ENCODE results near the gene PAFAH1B1. TPM values are rescaled to one million over a fixed set of nuclear protein-coding genes. Genes with fewer than 3 reads are reported as not detected.
A peak's percentile ranks its signal among the peaks of the same experiment; 100 is the strongest.

PAFAH1B1 gene
- polyA plus RNA-seq, 2 donors = 36.6 to 40.7 TPM

DNA sequence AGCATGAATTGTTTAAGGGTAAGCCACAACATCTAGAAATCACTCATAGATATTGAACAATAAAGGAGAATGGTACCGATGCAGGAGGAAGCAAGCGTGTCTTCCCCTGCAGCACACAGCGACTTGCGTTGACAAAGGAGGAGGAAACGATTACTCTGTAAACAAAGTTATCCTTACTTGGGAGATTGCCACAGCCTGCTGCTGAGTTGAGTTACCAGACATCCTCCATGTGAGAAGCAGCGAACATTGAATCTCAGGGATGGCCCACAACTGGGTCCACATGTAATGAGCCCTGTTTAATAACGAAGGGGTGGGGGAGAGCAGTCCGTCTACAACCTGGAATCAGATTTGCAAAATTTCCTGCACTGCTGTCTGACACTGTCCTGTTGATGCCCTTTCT, 90.5 kb downstream of the PAFAH1B1 start:
- H3K36me3 ChIP-seq (ENCODE audit: control insufficient read depth in 2 of 2, insufficient read depth in 2 of 2, low read length in 1 of 2) = peaks cover 11 to 14% of the 10 kb centered on the region in 2 donors
- H3K4me1 ChIP-seq (ENCODE audit: control insufficient read depth in 2 of 2, insufficient read depth in 2 of 2, low read length in 1 of 2) = peaks cover 0 to 8% of the 10 kb centered on the region in 2 donors
- no peaks in the 10 kb centered on the region for H3K9me3 ChIP-seq (ENCODE audit: control insufficient read depth in 2 of 2, insufficient read depth in 1 of 2, low read depth in 1 of 2, low read length in 1 of 2)
- no peaks in the 10 kb centered on the region for H3K27me3 ChIP-seq (ENCODE audit: control insufficient read depth in 1 of 2, insufficient read depth in 2 of 2, low read length in 2 of 2)
- WGBS, 2 donors = 40 to 44% methylated on average over 8 of the region's 8 CpGs
- H3K4me3 ChIP-seq (ENCODE audit: low read depth in 1 of 2, low read length in 2 of 2) = no peak overlapping the region
- H3K27ac ChIP-seq (ENCODE audit: low read depth in 2 of 2, low read length in 1 of 2) = peak overlapping the region in 1 of 2 donors; percentile 29

DNA sequence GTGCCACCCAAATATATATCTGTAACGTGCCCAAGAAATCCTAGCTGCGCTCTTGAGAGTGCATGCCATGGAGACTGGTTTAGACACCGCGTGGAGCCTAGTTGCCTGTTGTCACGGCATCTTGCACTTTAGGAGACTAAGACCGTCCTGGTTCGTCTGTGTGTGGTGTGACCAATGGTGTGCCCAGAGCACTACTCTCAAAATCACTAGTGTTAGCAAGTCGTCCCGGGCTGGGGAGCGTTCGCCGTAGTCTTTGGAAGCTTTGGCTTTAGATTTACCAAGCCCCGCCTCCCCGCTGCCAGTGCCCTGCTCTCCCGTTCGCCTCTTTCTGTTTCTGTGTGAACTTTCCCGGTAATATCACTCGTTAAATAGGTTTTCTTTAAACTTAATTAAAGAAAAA, 91.1 kb downstream of the PAFAH1B1 start:
- WGBS, 2 donors = 92 to 93% methylated on average over 18 of the region's 18 CpGs
- peaks cover 11 to 16% of the 10 kb centered on the region in 2 donors for H3K36me3 ChIP-seq (ENCODE audit: control insufficient read depth in 2 of 2, insufficient read depth in 2 of 2, low read length in 1 of 2)
- no peak overlapping the region for H3K4me3 ChIP-seq (ENCODE audit: low read depth in 1 of 2, low read length in 2 of 2)
- no peaks in the 10 kb centered on the region for H3K9me3 ChIP-seq (ENCODE audit: control insufficient read depth in 2 of 2, insufficient read depth in 1 of 2, low read depth in 1 of 2, low read length in 1 of 2)
- no peaks in the 10 kb centered on the region for H3K27me3 ChIP-seq (ENCODE audit: control insufficient read depth in 1 of 2, insufficient read depth in 2 of 2, low read length in 2 of 2)
- peaks cover 0 to 8% of the 10 kb centered on the region in 2 donors for H3K4me1 ChIP-seq (ENCODE audit: control insufficient read depth in 2 of 2, insufficient read depth in 2 of 2, low read length in 1 of 2)
- H3K27ac ChIP-seq (ENCODE audit: low read depth in 2 of 2, low read length in 1 of 2) = no peak overlapping the region

DNA sequence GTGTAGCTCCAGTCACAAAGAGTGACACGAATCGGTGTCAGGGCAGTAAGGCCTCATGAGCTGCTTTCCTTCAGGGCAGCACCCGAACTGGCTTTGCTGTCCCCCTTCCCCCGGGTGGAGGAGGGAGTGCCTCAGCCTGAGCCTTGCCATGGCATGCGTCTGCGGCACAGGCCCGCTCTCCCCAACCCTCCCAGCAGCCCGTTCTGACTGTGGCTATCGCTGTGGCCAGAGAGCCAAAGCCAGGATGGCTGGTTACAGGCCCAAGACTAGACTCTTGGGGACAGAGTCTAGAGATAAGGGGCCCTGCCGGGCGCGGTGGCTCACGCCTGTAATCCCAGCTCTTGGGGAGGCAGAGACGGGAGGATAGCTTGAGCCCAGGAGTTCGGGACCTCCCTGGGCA, 92.2 kb downstream of the PAFAH1B1 start:
- H3K36me3 ChIP-seq (ENCODE audit: control insufficient read depth in 2 of 2, insufficient read depth in 2 of 2, low read length in 1 of 2) = peaks cover 10 to 12% of the 10 kb centered on the region in 2 donors
- 74 to 78% methylated on average over 15 of the region's 15 CpGs for WGBS, 2 donors
- H3K9me3 ChIP-seq (ENCODE audit: control insufficient read depth in 2 of 2, insufficient read depth in 1 of 2, low read depth in 1 of 2, low read length in 1 of 2) = no peaks in the 10 kb centered on the region
- no peak overlapping the region for H3K4me3 ChIP-seq (ENCODE audit: low read depth in 1 of 2, low read length in 2 of 2)
- H3K27ac ChIP-seq (ENCODE audit: low read depth in 2 of 2, low read length in 1 of 2) = no peak overlapping the region
- H3K27me3 ChIP-seq (ENCODE audit: control insufficient read depth in 1 of 2, insufficient read depth in 2 of 2, low read length in 2 of 2) = no peaks in the 10 kb centered on the region
- peaks cover 0 to 8% of the 10 kb centered on the region in 2 donors for H3K4me1 ChIP-seq (ENCODE audit: control insufficient read depth in 2 of 2, insufficient read depth in 2 of 2, low read length in 1 of 2)

DNA sequence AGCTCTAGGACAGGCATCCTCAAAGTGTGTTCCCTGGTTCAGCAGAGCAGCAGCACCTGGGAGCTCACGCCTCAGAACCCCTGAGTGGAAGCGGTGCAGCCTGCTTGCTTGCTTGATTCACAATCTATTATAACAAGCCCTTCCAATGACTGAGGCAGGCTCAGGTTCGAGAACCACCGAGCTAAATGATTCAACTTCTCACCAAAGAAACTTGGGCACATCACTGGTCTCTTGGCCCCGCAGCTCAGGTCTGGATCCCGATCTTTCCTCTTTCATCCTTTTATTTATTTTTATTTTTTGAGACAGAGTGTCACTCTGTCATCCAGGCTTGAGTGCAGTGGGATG, 93.6 kb downstream of the PAFAH1B1 start:
- Histone ChIP-seq H3K27me3 (ENCODE audit: control insufficient read depth in 1 of 2, insufficient read depth in 2 of 2, low read length in 2 of 2) (no peaks in the 10 kb centered on the region), H3K4me3 (ENCODE audit: low read depth in 1 of 2, low read length in 2 of 2) (no peak overlapping the region), H3K27ac (ENCODE audit: low read depth in 2 of 2, low read length in 1 of 2) (peak overlapping the region; percentile 17 to 61), H3K4me1 (ENCODE audit: control insufficient read depth in 2 of 2, insufficient read depth in 2 of 2, low read length in 1 of 2) (peaks cover 0 to 8% of the 10 kb centered on the region in 2 donors), H3K36me3 (ENCODE audit: control insufficient read depth in 2 of 2, insufficient read depth in 2 of 2, low read length in 1 of 2) (peaks cover 4 to 14% of the 10 kb centered on the region in 2 donors), H3K9me3 (ENCODE audit: control insufficient read depth in 2 of 2, insufficient read depth in 1 of 2, low read depth in 1 of 2, low read length in 1 of 2) (no peaks in the 10 kb centered on the region)
- WGBS, 2 donors = 51 to 61% methylated on average over 6 of the region's 6 CpGs

DNA sequence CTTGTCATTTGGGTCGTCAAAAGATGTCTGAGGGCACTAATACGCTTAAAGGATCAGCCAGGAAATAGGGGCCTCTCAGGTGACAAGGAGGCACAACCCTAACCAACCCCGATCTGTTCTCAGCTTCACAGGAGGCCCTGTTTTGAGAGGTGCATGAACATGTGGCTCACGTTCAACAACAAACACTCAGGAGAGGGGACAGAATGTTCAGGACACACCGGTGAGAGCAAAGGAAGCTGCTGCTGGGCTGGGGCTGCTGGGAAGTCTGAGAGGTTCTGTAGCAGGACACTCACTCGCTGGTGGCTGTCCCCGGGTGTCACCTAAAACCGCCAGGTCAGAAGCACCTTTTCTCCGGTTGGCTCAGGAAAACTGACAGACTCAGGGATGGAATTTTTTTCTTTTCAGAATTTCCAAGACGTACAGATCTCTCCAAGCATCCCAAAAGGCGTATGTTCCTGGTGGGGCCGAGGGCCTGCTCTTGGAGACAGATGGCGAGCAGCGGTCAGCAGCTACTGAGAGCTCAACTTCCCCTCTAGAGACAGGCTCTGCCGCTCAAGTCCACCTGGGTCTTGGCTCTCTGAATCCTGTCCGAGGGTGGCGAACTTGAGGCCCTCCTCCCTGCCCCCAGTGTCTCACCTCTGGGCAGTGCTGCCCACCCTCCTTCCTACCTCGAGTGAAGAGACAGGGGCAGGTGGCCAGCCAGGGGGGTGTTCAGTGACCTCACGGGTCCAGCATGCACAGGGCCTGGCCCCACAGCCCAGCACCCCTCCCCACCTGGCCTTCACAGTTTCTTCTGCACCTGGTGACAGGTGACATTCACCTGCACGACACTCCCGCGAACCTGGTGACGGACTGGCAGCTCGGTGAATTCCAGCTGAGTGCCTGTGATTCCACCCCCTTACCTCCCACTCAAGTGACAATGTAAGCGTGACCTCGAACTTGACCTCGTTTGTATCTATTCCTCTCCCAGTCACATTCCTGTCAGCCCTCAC, 95.2 kb downstream of the PAFAH1B1 start:
- H3K4me3 ChIP-seq (ENCODE audit: low read depth in 1 of 2, low read length in 2 of 2) = no peak overlapping the region
- H3K27ac ChIP-seq (ENCODE audit: low read depth in 2 of 2, low read length in 1 of 2) = peak overlapping the region; percentile 15 to 46
- WGBS, 2 donors = 65% methylated on average over 27 of the region's 27 CpGs

DNA sequence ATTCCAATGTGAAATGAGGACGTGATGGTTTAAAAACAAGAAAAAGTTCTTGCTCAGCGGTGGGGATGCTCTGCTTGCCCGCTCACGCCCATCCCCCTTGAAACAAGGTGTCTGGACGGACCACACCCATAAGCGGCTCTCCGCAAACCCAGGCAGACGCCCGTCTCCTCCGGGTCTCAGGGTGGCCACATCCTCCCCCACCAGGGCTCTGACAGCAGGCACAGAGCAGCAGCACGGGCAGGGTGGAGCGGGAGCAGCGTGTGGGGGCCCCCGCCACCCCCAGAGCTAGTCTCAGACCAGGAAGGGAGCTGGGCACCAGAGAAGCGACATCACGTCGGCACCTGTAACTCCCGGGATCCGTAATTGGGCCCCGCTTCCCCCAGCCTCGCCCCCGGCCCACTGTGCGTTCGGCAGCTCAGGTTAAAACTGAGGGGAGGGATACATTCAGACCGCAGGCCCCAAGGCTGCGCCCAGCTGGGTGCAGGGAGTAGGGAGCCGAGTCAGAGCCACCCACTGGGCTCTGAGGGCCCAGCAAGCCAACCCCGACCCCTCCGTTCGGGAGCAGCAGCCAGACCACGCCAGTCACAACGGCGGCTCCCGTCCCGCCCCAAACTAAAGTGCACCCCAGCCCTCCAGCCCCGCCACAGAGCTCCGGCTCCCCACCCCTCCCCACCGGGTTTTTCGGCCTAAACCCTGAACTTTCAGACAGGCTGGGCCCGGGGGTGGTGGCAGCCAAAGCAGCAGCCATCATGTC, 96.1 kb downstream of the PAFAH1B1 start:
- H3K4me1 ChIP-seq (ENCODE audit: control insufficient read depth in 2 of 2, insufficient read depth in 2 of 2, low read length in 1 of 2) = peaks cover 0 to 22% of the 10 kb centered on the region in 2 donors
- H3K9me3 ChIP-seq (ENCODE audit: control insufficient read depth in 2 of 2, insufficient read depth in 1 of 2, low read depth in 1 of 2, low read length in 1 of 2) = no peaks in the 10 kb centered on the region
- no peak overlapping the region for H3K4me3 ChIP-seq (ENCODE audit: low read depth in 1 of 2, low read length in 2 of 2)
- peaks cover under 1 to 29% of the 10 kb centered on the region in 2 donors for H3K36me3 ChIP-seq (ENCODE audit: control insufficient read depth in 2 of 2, insufficient read depth in 2 of 2, low read length in 1 of 2)
- no peaks in the 10 kb centered on the region for H3K27me3 ChIP-seq (ENCODE audit: control insufficient read depth in 1 of 2, insufficient read depth in 2 of 2, low read length in 2 of 2)
- WGBS, 2 donors = 59% methylated on average over 36 to 40 of the region's 40 CpGs
- no peak overlapping the region for H3K27ac ChIP-seq (ENCODE audit: low read depth in 2 of 2, low read length in 1 of 2)

More for the DNA sequence above, 95.2 kb downstream of the PAFAH1B1 start:
- H3K27me3 ChIP-seq (ENCODE audit: control insufficient read depth in 1 of 2, insufficient read depth in 2 of 2, low read length in 2 of 2) = no peaks in the 10 kb centered on the region
- H3K9me3 ChIP-seq (ENCODE audit: control insufficient read depth in 2 of 2, insufficient read depth in 1 of 2, low read depth in 1 of 2, low read length in 1 of 2) = no peaks in the 10 kb centered on the region
- H3K4me1 ChIP-seq (ENCODE audit: control insufficient read depth in 2 of 2, insufficient read depth in 2 of 2, low read length in 1 of 2) = peaks cover 0 to 16% of the 10 kb centered on the region in 2 donors
- peaks cover 4 to 26% of the 10 kb centered on the region in 2 donors for H3K36me3 ChIP-seq (ENCODE audit: control insufficient read depth in 2 of 2, insufficient read depth in 2 of 2, low read length in 1 of 2)

DNA sequence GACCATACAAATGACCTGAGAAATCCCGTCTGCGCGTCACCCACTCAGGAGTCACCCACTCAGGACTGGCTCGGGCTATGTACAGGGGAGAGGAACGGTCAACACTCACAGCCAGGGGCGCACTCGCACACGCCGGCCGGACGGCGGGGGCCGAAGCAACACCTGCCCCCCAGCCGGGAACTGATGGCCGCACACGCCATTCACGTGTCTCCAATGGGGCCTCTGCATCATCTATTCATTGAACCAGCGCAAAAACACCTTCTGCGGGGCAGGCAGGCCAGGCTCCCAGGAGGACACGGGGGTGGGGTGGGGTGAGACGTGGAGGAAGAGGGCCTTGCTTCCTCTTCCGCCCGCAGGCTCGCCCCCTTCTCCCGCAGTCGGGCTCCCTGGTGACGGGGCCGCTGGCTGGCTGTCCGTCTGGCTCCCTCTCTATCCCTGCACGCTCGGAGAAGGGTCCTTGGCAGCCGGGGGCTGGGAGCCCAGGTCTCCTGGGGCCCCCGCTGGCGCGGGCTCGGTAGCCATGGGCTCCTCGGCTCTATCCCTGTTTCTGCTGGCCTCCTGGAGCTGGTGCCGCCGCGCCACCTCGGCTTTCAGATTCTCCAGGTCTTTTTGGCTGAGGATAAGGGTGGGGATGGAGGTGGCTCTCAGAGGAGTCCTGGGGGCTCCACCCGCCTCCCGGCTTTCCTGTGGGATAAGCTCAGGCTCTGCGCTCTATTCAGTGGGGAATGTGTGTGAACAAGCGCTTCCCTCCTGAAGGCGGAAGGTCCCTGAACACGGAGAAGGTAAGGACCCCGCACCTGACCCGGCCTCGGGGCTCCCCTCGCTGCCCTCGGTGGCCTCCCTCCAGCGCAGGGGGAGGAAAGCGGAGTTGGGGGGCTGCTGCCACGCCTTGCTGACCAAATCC, 97.0 kb downstream of the PAFAH1B1 start:
- 85 to 87% methylated on average over 55 of the region's 55 CpGs for WGBS, 2 donors
- Histone ChIP-seq H3K36me3 (ENCODE audit: control insufficient read depth in 2 of 2, insufficient read depth in 2 of 2, low read length in 1 of 2) (peaks cover 0 to 36% of the 10 kb centered on the region in 2 donors), H3K27me3 (ENCODE audit: control insufficient read depth in 1 of 2, insufficient read depth in 2 of 2, low read length in 2 of 2) (no peaks in the 10 kb centered on the region), H3K9me3 (ENCODE audit: control insufficient read depth in 2 of 2, insufficient read depth in 1 of 2, low read depth in 1 of 2, low read length in 1 of 2) (no peaks in the 10 kb centered on the region), H3K4me1 (ENCODE audit: control insufficient read depth in 2 of 2, insufficient read depth in 2 of 2, low read length in 1 of 2) (peaks cover 0 to 22% of the 10 kb centered on the region in 2 donors), H3K27ac (ENCODE audit: low read depth in 2 of 2, low read length in 1 of 2) (no peak overlapping the region), H3K4me3 (ENCODE audit: low read depth in 1 of 2, low read length in 2 of 2) (no peak overlapping the region)

DNA sequence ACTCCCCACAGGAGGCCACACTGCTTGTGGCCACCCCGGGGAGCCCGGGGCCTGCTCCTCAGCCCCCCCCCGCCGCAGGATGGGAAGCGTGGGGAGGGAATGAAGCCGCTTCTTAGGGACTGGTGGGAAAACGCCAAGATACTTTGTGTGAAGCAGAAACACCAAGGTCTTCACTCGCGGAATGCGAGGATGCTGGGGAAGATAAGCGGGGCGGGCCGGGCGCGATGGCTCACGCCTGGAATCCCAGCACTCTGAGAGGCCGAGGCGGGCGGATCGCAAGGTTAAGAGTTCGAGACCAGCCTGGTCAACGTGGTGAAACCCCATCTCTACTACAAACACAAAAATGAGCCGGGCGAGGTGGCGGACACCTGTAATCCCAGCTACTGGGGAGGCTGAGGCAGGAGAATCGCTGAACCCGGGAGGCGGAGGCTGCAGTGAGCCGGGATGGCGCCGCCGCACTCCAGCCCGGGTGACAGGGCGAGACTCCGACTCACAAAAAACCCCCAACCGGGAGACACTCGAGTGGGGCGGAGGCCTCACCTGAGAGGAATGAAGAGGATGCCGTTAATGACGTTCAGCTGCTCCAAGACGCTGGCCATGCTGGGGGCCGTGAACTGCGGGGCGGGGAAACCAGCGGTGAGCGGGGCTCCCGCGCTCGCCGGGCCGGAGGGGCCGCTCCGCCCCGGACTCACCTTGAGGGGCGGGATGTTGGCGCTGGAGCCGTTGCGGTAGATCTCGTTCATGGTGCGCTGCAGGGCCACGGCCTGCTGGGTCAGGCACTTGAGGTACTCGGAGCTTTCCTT, 97.8 kb downstream of the PAFAH1B1 start:
- Histone ChIP-seq H3K27me3 (ENCODE audit: control insufficient read depth in 1 of 2, insufficient read depth in 2 of 2, low read length in 2 of 2) (no peaks in the 10 kb centered on the region), H3K4me1 (ENCODE audit: control insufficient read depth in 2 of 2, insufficient read depth in 2 of 2, low read length in 1 of 2) (peaks cover 0 to 20% of the 10 kb centered on the region in 2 donors), H3K27ac (ENCODE audit: low read depth in 2 of 2, low read length in 1 of 2) (no peak overlapping the region), H3K4me3 (ENCODE audit: low read depth in 1 of 2, low read length in 2 of 2) (no peak overlapping the region), H3K36me3 (ENCODE audit: control insufficient read depth in 2 of 2, insufficient read depth in 2 of 2, low read length in 1 of 2) (peaks cover 0 to 42% of the 10 kb centered on the region in 2 donors), H3K9me3 (ENCODE audit: control insufficient read depth in 2 of 2, insufficient read depth in 1 of 2, low read depth in 1 of 2, low read length in 1 of 2) (no peaks in the 10 kb centered on the region)
- 94% methylated on average over 62 of the region's 62 CpGs for WGBS, 2 donors

Data from esophagus (tissue), 2 donors.